Measurements from ENCODE around the gene GARNL3.

- peak; percentile 40 to 77 for TF ChIP-seq CTCF (conservative IDR thresholded peaks at IDR 0.05; ENCODE audit: low read depth in 2 of 2)
- TF ChIP-seq STAT1 (IDR thresholded peaks at IDR 0.05; ENCODE audit: unreplicated experiment) = no peak
- no peak for TF ChIP-seq CREB1 (CRISPR knock-in tag; IDR thresholded peaks at IDR 0.05; ENCODE audit: low read depth)
- TF ChIP-seq POLR2AphosphoS5 (IDR thresholded peaks at IDR 0.05; ENCODE audit: low read depth) = no peak
- TF ChIP-seq EZH2 (IDR thresholded peaks at IDR 0.05; ENCODE audit: low read depth, unreplicated experiment) = no peak
- TF ChIP-seq ZNF114 (CRISPR knock-in tag; IDR thresholded peaks at IDR 0.05) = no peak
- no peak for TF ChIP-seq ETS1 (IDR thresholded peaks at IDR 0.05)
- TF ChIP-seq EZH2phosphoT487 (IDR thresholded peaks at IDR 0.05; ENCODE audit: unreplicated experiment) = no peak
- TF ChIP-seq, protein P1, sequence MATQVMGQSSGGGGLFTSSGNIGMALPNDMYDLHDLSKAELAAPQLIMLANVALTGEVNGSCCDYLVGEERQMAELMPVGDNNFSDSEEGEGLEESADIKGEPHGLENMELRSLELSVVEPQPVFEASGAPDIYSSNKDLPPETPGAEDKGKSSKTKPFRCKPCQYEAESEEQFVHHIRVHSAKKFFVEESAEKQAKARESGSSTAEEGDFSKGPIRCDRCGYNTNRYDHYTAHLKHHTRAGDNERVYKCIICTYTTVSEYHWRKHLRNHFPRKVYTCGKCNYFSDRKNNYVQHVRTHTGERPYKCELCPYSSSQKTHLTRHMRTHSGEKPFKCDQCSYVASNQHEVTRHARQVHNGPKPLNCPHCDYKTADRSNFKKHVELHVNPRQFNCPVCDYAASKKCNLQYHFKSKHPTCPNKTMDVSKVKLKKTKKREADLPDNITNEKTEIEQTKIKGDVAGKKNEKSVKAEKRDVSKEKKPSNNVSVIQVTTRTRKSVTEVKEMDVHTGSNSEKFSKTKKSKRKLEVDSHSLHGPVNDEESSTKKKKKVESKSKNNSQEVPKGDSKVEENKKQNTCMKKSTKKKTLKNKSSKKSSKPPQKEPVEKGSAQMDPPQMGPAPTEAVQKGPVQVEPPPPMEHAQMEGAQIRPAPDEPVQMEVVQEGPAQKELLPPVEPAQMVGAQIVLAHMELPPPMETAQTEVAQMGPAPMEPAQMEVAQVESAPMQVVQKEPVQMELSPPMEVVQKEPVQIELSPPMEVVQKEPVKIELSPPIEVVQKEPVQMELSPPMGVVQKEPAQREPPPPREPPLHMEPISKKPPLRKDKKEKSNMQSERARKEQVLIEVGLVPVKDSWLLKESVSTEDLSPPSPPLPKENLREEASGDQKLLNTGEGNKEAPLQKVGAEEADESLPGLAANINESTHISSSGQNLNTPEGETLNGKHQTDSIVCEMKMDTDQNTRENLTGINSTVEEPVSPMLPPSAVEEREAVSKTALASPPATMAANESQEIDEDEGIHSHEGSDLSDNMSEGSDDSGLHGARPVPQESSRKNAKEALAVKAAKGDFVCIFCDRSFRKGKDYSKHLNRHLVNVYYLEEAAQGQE (IDR thresholded peaks at IDR 0.05; ENCODE audit: unreplicated experiment) = no peak
- TF ChIP-seq ZNF462 (CRISPR knock-in tag; IDR thresholded peaks at IDR 0.05) = no peak
These were observed 41.3 kb downstream of the GARNL3 start for GRCh38 chr9:127305838-127306226.
